Skin epidermis (tissue), 12 donors: ENCODE results near the gene KRT8.
"Not testable (repeated sequence)": the region's sequence is repeated elsewhere in the genome, so short reads cannot be mapped to it uniquely, and the experiment has no call there.

ENCODE experiments used
- H3K27ac ChIP-seq, 21 experiments: fragments of 200-600 bp; sonication (generic) in 11 of 21; one replicate each; pipeline ENCODE4 v1.5.0; 2020; ENCODE audit warnings: mild to moderate bottlenecking in 3 of 21, inconsistent platforms in 2 of 21, moderate library complexity in 2 of 21
- H3K4me3 ChIP-seq, 7 experiments: fragments of 200-600 bp; sonication (generic) in 2 of 7; one replicate each; pipeline ENCODE4 v1.5.0; 2020; ENCODE audit warnings: inconsistent platforms in 2 of 7, mild to moderate bottlenecking in 2 of 7, moderate library complexity in 1 of 7

The KRT8 gene

DNA sequence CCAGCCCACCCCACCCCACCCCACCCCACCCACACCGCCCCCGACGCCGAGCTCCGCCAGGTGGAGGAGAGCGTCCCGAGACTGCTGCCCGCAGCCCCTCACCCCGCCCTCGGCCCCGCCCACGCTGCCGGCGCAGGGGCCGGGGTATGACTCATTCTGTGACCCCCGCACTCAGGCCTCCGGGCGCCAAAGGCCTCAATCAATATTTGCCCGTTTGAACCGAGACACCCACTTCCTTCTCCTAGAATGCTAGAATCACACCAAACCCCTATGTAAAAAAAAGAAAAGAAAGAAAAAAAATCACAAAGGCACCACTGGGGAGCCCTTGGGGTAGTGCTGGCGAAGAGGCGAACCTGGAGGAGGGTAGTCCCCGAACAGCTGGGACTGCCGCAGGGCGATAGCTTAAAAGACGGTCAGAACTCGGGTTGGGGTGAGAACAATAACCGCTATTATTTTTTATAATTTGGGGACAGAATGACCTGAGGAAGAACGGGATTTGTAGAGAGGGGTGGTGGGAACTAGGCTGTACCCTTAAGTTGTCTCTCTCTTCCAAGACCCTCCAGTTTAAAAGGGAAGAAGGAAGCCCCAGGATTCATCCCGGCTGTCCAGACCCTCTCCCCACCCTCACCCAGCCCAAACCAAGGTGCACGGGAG lies 894 bp downstream of the KRT8 start:
- peak overlapping the region; percentile 5 to 38 (median 29) for H3K4me3 ChIP-seq
- peak overlapping the region in 18 of 21 experiments; percentile 7 to 61 (median 50) for H3K27ac ChIP-seq

DNA sequence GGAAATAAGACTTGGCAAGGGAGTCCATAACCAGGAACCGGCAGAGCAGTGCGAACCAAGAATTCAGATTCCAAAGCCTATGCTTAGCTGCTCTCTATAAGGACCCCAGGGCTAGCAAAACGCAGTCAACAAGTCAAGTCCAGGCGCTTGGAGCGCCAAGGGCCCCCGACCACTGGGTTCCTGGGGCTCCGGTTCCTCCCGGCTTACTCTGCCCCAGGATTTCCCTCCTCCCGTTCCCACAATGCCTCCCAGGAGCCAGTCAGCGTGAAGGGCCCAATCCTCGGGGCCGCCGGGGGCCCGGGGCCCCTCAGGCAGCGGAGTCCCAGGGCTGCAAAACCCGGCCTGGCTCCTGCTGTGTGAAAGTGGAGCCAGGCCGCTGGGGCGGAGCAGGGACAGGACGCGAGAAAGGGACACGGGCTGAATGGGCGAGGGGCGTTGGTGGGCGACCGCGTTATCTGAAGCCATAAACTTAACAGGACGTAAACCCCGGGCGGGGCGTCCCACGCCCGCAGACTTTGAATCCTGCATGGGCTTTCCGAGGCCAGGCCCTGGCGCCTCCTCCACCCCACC lies 1.5 kb downstream of the KRT8 start:
- peak overlapping the region; percentile 5 to 38 (median 29) for H3K4me3 ChIP-seq
- H3K27ac ChIP-seq = peak overlapping the region in 18 of 21 experiments; percentile 7 to 61 (median 50)

DNA sequence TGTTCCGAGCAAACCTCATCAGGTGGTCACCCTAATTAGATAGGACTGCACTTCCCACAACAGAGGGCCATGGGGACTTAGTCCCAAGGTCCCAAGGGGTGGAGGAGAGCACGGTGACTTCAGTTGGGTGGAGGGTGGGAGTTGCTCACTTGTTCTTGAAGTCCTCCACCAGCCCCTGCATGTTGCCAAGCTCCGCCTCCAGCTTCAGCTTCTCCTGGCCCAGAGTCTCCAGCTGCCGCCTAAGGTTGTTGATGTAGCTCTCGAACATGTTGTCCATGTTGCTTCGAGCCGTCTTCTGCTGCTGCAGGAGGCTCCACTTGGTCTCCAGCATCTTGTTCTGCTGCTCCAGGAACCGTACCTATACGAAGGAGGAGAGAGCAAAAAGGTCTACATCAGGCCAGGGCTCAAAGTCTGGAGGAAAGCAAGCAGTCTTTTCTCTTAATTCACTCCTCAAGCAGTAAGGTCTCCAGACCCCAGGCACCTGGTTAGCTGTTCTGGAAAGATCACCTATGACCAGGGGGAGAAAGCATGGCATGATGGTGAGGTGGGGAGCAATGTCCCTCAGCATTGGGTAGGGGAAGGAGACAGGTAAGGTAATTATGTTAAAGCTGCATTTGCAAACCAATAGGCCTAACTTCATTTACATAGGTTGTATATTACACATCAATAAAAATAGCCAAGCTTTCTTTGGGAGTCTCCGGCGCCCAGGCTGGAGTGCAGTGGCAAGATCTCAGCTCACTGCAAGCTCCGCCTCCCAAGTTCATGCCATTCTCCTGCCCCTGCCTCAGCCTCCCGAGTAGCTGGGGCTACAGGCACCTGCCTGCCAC lies 2.9 kb downstream of the KRT8 start:
- no peak overlapping the region for H3K4me3 ChIP-seq
- H3K27ac ChIP-seq = no peak overlapping the region

DNA sequence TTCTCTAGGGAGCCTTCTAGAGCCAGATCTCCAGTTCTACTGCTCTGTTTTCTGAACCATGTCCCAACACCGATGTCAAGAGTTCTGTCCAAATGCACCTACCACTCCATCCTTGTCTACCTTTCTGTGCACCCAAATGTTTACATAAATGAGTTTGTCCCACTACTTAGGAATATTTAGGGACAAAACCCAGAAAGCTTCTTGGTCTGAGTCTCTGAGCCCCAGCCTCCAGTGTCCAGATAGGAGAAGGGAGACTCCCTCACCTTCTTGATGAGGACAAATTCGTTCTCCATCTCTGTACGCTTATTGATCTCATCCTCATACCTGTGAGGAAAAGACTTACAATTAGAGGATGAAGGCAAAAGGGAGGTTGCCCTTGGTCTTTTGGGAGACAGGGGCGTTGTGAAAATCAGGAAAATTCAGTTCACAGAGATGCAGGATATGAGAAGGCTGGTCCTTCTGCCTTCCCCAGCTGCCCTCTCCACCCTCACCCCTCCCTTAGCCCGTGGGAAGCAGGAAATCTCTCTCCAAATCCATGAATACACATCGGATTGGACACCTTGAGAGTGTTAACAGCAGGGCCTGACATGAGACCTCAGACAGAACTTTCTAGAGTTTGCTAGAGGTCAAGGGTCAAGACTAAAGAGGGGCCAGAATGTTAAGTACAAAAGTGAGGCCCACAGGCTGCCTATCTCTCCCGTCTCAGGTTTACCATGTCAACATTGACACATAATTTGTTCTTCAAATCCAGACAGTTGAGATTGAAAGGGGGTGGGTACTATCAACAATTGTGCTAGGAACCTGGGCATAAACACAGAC lies 3.8 kb downstream of the KRT8 start:
- Histone ChIP-seq H3K4me3 (no peak overlapping the region), H3K27ac (no peak overlapping the region)

DNA sequence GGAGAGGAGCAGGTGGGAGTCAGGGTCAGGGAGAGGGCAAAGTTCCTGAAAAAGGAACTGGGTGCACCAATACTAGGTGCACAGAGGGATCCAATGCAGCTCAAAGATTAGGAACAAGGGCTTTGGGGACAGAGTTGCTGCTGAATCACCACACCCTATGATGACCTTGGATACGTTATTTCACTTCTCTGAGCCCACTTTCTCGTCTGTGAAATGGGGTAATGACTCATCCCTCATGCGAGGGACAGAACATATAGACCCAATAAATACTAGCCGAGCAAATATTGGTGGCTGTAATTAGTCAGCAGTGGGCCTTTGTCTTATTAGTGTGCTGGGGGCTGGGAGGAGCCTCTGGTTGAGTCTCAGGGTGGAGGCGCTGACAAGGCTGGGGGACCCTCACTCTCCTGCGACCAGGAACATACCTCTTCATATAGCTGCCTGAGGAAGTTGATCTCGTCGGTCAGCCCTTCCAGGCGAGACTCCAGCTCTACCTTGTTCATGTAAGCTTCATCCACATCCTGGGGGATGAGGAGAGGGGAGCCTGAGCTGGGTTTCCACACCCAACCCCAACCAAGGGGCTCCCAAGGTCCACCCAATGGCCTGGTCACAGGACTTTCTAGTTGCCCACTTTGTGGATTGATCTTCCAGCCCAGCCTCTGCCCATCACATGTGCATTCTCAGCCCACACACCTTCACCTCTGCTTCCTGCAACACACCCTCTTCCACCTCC lies 4.5 kb downstream of the KRT8 start:
- H3K27ac ChIP-seq = no peak overlapping the region
- no peak overlapping the region for H3K4me3 ChIP-seq

DNA sequence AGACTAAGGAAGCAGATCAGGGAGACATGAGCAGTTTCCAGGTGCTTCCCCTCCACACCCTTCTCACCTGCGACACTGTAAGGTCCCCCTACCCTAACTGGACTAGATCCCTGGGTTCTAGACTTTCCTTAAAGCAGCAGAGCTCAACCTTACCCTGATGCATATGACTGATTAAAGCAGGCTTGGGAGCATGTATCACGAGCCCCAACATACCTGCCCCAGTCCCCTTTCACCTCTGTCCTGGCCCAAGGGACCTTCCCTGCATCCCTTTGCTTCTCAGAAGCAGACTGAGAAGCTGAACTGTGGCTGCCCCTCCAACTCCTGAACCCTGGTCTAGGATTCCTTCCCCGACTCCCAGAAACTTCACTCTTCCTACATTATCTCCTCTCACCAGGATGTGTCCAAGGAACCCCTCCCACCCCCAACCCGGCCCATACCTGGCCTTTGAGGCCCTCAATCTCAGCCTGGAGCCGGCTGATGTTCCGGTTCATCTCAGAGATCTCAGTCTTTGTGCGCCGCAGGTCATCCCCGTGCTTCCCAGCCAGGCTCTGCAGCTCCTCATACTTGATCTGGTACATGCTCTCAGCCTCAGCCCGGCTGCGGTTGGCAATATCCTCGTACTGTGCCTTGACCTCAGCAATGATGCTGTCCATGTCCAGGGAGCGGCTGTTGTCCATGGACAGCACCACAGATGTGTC lies 5.4 kb downstream of the KRT8 start:
- Histone ChIP-seq H3K27ac (no peak overlapping the region), H3K4me3 (no peak overlapping the region)

DNA sequence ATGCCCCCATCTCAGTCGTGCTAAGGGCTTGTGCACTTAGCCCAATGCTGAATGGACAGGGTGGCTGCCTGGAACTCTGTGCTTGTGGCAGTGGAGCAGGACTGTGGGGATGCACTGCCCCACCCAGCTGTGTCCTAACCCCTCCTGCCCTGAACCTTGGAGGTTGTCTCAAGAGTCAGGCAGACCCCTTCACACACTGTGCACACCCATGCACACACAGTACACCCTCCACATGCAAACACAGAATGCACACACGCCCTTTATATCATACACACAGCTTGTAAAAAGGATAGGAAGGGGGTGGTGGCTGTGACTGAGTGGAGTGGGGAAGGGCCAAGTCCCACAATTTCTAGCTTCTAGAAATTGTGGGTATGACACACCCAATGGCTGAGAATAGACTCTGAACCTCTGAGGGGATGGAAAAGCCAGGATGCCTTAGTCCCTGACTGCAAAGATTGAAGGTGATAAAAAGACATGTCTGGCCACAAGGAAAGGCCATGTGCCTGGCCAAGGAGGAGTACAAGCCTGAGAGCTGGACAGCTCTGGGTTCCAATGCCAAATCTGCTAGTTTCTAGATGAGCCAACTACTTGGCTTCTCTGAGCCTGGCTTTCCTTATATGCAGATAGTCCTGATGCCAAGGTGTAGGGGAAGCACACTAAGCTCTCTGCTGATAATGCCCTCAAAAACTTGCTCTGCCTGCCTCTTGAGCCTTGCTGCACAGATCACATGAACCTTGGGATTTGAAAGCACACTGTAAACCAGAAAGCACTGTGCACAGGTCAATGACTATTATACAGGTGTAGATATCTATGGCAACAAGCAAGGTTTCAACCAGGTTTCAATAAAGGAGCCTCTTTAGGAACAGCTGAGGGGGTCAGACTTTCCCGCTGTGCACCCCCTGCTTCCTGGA lies 8.4 kb downstream of the KRT8 start:
- no peak overlapping the region for H3K4me3 ChIP-seq
- no peak overlapping the region for H3K27ac ChIP-seq

DNA sequence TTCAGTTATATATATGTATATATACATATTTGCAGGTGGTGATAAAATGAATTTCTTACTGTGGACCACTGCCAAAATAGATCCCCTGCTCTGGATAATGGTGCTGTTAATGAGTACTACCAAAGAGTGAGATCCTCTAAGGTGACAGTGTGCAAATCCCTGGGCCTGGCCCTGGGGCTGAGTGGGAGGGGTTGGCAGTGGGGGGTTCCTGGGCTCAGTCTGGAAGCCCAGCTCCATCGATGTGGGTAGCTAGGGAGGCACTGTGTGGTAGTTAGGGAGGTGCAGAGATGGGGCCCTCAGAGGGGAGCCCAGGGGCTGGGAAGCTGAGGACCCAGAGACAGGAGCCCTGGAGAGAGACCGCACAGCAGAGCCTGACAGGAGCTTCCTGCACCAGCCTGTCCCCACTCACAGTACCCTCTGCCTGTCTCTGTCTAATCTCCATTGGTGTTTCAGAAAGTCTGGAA lies 9.1 kb downstream of the KRT8 start:
- Histone ChIP-seq H3K4me3 (no peak overlapping the region), H3K27ac (no peak overlapping the region)

DNA sequence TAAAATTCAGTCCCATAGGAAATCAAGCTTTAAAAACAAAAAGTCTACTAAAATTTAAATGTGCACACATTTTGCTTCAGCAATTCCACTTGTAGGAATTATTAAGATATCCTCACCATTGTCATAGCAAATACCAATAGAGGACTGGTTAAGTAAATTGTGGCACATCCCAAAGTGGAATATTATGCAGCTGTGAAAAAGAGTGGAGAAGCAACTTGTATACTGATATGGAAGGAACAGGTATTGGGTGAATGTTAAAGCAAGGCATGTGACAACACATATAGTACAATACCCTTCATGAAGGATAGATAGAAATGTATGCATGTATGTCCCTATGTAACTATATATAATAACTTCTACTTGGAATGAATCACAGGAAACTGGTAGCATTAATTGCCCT lies 11.9 kb downstream of the KRT8 start:
- Histone ChIP-seq H3K4me3 (no peak overlapping the region), H3K27ac (no peak overlapping the region)

DNA sequence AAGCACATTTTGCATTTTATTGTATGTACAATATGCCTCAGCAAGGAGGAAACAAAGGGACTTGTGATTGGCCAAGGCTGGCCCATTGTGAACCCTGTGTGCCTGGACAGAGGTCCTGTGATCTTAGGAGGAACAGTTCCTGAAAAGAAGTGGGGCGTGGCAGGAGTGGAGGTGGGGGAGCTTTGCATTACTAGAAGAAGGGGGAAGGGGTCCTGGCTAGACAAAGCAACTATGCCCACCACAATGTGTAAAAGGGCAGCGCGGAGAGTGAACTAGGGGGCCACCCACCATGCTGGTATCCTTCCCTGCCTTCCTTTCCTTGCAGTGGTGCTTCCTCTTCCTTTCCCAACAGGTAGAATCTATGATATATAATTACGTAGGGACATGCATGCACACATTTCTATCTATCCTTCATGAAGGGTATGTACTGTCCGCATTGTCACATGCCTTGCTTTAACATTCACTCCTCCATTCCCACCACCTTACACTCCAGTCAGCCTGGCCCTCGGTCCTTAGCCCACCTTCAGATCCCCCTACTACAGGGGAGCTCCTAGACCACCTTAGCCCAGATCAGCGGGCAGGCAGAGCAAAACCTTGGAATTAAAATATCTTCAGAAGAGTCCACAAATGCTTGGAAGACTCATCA lies 12.5 kb downstream of the KRT8 start:
- no peak overlapping the region for H3K27ac ChIP-seq

DNA sequence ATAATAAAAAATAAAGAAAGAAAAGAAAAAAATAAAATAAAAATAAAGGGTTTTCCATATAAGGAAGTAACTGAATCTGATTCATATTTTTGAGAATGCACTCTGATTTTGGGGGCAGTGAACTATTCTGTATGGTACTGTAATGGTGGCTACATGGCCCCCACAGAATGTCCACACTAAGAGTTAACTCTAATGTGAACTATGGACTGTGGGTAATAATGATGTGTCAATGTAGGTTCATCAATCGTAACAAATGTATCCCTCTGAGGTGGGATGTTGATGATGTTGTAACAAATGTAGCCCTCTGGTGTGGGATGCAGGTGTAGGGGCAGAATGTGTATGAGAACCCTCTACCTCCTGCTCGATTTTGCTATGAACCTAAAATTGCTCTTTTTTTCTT lies 13.8 kb downstream of the KRT8 start:
- H3K4me3 ChIP-seq = no peak overlapping the region
- no peak overlapping the region for H3K27ac ChIP-seq

More for the DNA sequence above, 12.5 kb downstream of the KRT8 start:
- no peak overlapping the region for H3K4me3 ChIP-seq

DNA sequence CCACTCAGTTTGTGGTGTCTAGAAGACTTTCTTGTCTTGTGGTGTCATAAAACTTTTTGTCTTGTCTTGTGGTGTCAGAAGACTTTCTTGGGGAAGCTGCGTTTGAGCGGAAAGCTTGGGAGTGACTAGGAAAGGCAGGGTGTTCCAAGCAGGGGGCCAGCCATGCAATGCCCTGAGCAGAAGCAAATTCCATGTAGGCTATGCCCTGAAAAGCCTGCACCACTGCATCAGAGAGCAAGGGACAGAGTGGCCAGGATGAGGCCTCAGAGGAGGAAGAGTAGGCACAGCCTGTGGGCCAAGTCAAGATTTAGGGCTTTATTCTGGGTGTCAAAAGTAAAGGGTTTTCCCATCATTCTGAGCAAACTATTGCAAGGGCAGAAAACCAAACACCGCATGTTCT lies 14.5 kb downstream of the KRT8 start:
- no peak overlapping the region for H3K27ac ChIP-seq
- no peak overlapping the region for H3K4me3 ChIP-seq

DNA sequence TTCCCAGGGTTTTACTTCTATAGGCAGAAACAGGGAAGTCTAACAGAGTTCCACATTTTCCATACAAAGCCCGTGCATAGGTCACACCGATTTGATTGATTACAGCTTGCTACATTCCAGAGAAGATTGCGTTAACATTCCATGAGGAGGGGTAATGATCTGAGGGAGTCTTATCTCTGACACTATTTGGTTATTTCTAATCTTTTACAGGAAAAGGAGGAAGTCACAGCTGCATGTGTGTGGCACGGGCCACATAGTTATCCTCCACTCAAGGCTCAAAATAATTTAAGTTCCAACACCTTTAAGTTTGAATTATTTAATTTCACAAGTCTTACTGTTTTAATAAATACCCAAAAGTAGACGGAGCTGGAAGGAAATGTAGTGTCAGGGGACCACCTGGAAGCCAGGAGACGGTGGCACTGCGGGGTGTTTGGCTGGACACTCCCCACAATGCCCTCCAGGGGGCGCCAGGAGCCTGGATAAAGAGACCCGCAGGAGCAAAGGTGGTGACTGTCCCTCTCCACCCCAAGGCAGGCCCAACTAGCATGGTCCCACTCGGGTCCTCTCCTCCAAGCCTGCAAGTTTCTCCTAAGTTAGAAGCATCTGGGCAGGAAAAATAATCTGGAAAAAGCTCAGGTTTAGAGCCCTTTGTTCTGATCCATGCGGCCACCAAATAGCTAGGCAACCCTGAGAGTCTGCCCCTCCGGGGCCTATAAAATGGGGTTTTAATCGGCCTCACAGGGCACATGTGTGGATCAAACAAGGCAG lies 20.2 kb downstream of the KRT8 start:
- H3K27ac ChIP-seq = no peak overlapping the region
- H3K4me3 ChIP-seq = no peak overlapping the region

DNA sequence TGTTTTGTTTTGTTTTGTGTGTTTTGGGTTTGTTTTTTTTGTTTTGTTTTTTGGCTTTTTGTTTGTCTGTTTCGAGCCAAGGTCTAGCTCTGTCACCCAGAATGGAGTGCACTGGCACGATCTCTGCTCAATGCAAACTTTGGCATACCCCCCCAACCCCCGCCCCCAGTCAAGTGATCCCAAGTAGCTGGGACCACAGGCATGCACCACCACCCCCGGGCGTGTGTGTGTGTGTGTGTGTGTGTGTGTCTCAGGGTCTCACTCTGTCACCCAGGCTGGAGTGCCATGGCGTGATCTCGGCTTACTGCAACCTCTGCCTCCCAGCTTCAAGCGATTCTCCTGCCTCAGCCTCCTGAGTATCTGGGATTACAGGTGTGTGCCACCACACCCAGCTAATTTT lies 24.4 kb downstream of the KRT8 start:
- H3K4me3 ChIP-seq, H3K27ac ChIP-seq: not testable (repeated sequence)

DNA sequence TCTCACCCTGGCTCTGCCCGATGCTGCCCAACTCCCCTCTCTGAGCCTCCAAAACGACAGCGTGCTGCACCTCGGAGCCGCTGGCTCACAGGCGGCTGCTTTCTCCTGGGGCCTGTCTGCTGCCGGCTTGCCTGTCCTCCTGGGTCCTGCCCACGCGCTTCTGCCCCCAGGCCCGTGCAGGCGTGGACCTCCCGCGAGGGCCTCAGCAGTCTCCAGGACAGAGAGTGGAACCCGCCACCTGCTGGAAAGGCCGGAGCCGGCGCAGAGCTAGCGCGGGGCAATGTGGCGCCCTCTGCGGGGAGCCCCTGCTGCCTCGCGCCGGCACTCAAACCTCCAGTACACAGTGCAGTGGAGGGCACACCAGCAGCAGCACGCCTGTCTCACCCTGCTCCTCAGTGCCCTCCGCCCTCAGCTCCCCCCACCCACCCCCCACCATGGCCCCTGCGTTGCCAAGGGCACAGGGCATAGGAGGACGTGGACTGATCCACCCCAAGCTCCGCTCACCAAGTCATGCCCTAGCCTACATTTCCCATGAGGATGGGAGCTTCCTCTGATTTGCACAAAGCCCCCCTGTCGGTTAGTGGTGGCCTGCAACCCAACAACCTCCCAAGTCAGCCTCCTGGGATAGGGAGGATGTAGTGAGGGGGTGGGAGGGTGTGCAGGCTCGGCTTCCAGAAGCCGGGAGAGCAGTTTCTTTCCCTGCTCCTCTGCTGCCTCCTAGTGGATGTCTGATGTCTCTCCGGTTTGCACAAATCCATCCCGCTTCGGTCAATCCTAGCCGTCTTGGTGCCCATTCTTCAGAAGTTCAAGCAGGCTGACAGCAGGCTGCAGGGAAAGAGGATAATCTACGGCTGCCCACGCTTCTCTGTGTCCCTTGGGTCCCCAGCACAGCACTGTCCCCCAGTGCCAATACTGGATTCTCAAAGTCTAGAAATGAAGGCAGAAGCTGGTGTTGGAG lies 25.2 kb downstream of the KRT8 start:
- Histone ChIP-seq H3K27ac (peak overlapping the region; percentile 45 to 99 (median 86)), H3K4me3 (peak overlapping the region in 3 of 7 experiments; percentile 0 to 9 (median 2))
